PC-3 (cell line): Measurements from ENCODE around the gene PKN1. TPM values are rescaled to one million over a fixed set of nuclear protein-coding genes. Genes with fewer than 3 reads are reported as not detected.
"Not testable (repeated sequence)": the region's sequence is repeated elsewhere in the genome, so short reads cannot be mapped to it uniquely, and the experiment has no call there.

Experiments
- ATAC-seq: fragments of 200-7000 bp; cut with Tn5 transposase; 2 replicates; pipeline ENCODE4 v1.9.1; 2020; ENCODE audit warnings: mild to moderate bottlenecking, moderate library complexity
- BruUV-seq: library from RNA; stranded (reverse); fragments of 400-500 nt; replicated peaks from 2 replicates; lab custom pipeline; 2021; lab: Mats Ljungman, UMichigan
- CTCF ChIA-PET: fragments of 300-600 bp; sonication (Branson Sonifier 250); formaldehyde crosslinking; loops from one replicate; lab custom pipeline; 2022; ENCODE audit warnings: antibody characterized with exemption; lab: Charles Lee
- POLR2A ChIA-PET: fragments of 300-600 bp; sonication (Branson Sonifier 250); formaldehyde crosslinking; loops from one replicate; lab custom pipeline; 2022; ENCODE audit warnings: antibody characterized with exemption; ENCODE audit not compliant: unreplicated experiment; lab: Charles Lee
- DNase-seq: peaks from one replicate; pipeline ENCODE4 v3.0.0-alpha.2; 2015
- H2AFZ ChIP-seq: fragments of 300-600 bp; sonication (generic); 2 replicates; pipeline ENCODE4 v1.6.0; 2016; ENCODE audit warnings: antibody characterized with exemption, low read length
- H3F3A ChIP-seq: fragments of 300-600 bp; sonication (generic); one replicate; pipeline ENCODE4 v1.6.0; 2017; ENCODE audit warnings: antibody characterized with exemption, low read length, control low read depth, mild to moderate bottlenecking; ENCODE audit not compliant: unreplicated experiment
- H3K27ac ChIP-seq: fragments of 300-600 bp; sonication (generic); 2 replicates; pipeline ENCODE4 v1.5.1; 2016; ENCODE audit warnings: mild to moderate bottlenecking, low read length
- H3K27me3 ChIP-seq: fragments of 300-600 bp; sonication (generic); 2 replicates; pipeline ENCODE4 v1.6.1; 2016; ENCODE audit warnings: low read length, mixed read lengths
- H3K36me3 ChIP-seq: fragments of 300-600 bp; sonication (generic); 2 replicates; pipeline ENCODE4 v1.6.1; 2016; ENCODE audit warnings: low read depth, mixed run types, low read length, mixed read lengths
- H3K4me1 ChIP-seq: fragments of 300-600 bp; sonication (generic); 2 replicates; pipeline ENCODE4 v1.5.1; 2016; ENCODE audit warnings: low read length; ENCODE audit not compliant: insufficient read depth
- H3K4me2 ChIP-seq: fragments of 300-600 bp; sonication (generic); 2 replicates; pipeline ENCODE4 v1.6.0; 2016; ENCODE audit warnings: low read length
- H3K4me3 ChIP-seq: fragments of 300-600 bp; sonication (generic); 2 replicates; pipeline ENCODE4 v1.5.1; 2016; ENCODE audit warnings: mild to moderate bottlenecking, low read length, mixed read lengths
- H3K79me2 ChIP-seq: fragments of 300-600 bp; sonication (generic); 2 replicates; pipeline ENCODE4 v1.6.1; 2017; ENCODE audit warnings: low read length, mixed read lengths
- H3K9ac ChIP-seq: fragments of 300-600 bp; sonication (generic); 2 replicates; pipeline ENCODE4 v1.6.0; 2016; ENCODE audit warnings: mild to moderate bottlenecking, low read length
- H3K9me2 ChIP-seq: fragments of 300-600 bp; sonication (generic); replicated peaks from 2 replicates; pipeline ENCODE4 v1.6.1; 2016; ENCODE audit warnings: mixed run types, low read length, mixed read lengths
- H3K9me3 ChIP-seq: fragments of 300-600 bp; sonication (generic); 2 replicates; pipeline ENCODE4 v1.6.1; 2016; ENCODE audit warnings: low read length, mixed read lengths
- H4K20me1 ChIP-seq: fragments of 300-600 bp; sonication (generic); 2 replicates; pipeline ENCODE4 v1.6.1; 2016; ENCODE audit warnings: low read length, mixed read lengths
- EZH2 ChIP-seq: fragments of 300-600 bp; sonication (generic); IDR thresholded peaks from one replicate; pipeline ENCODE4 v1.6.1; 2017; ENCODE audit warnings: antibody characterized with exemption, mild to moderate bottlenecking, low read length; ENCODE audit not compliant: unreplicated experiment
- EZH2phosphoT487 ChIP-seq: fragments of 300-600 bp; sonication (generic); IDR thresholded peaks from 2 replicates; pipeline ENCODE4 v1.6.1; 2018; ENCODE audit warnings: mild to moderate bottlenecking, antibody characterized with exemption, low read length, borderline replicate concordance
- intact Hi-C: fragments of 100-400 bp; cut with micrococcal nuclease; formaldehyde crosslinking; loops from 2 replicates; pipeline ENCODE4 v1.9.0; 2023
- total RNA-seq: library from RNA; depleted of rRNA; stranded (reverse); fragments of >200 nt; gene quantifications from 2 replicates; pipeline ENCODE4 v1.2.3, GENCODE V29; 2014
- TF ChIP-seq, protein P1 (sequence below): fragments of 300-600 bp; sonication (generic); conservative IDR thresholded peaks from 2 replicates; pipeline ENCODE4 v1.5.1; 2017; ENCODE audit warnings: antibody characterized with exemption, low read depth, mild to moderate bottlenecking, low read length

PKN1 gene
- total RNA-seq, 1 experiment from 2014 or later: 186 TPM

DNA sequence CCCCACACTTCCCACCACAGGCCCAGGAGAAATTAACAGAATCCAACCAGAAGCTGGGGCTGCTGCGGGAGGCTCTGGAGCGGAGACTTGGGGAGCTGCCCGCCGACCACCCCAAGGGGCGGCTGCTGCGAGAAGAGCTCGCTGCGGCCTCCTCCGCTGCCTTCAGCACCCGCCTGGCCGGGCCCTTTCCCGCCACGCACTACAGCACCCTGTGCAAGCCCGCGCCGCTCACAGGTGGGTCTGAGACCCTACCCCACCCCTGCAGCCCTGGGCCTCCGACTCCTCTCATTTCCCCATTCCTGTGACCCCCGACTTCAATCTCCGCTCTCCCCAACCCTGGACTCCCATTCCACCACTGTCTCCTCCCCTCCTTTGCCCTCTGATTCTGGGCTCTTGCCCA lies 17.8 kb downstream of the PKN1 start:
- ChIA-PET CTCF (no interaction called here), POLR2A (no interaction called here)
- no peaks in the 10 kb centered on the region for H3K9me2 ChIP-seq
- TF ChIP-seq EZH2phosphoT487: no peak
- TF ChIP-seq, protein P1, sequence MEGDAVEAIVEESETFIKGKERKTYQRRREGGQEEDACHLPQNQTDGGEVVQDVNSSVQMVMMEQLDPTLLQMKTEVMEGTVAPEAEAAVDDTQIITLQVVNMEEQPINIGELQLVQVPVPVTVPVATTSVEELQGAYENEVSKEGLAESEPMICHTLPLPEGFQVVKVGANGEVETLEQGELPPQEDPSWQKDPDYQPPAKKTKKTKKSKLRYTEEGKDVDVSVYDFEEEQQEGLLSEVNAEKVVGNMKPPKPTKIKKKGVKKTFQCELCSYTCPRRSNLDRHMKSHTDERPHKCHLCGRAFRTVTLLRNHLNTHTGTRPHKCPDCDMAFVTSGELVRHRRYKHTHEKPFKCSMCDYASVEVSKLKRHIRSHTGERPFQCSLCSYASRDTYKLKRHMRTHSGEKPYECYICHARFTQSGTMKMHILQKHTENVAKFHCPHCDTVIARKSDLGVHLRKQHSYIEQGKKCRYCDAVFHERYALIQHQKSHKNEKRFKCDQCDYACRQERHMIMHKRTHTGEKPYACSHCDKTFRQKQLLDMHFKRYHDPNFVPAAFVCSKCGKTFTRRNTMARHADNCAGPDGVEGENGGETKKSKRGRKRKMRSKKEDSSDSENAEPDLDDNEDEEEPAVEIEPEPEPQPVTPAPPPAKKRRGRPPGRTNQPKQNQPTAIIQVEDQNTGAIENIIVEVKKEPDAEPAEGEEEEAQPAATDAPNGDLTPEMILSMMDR: no peak
- no peak for TF ChIP-seq EZH2
- intact Hi-C loops: no loop called here
- H3K4me3 ChIP-seq: no peak overlapping the region
- H3K9ac ChIP-seq: no peak overlapping the region
- H2AFZ ChIP-seq: no peak overlapping the region
- no peaks in the 10 kb centered on the region; the same call in 1 of the 2 replicates for H3K4me1 ChIP-seq
- no peak overlapping the region for H3K27ac ChIP-seq
- H3K79me2 ChIP-seq: no peaks in the 10 kb centered on the region
- no peaks in the 10 kb centered on the region for H4K20me1 ChIP-seq
- DNase-seq (no peak), ATAC-seq (no peak)
- no peaks in the 10 kb centered on the region for H3K27me3 ChIP-seq
- no TSS peak for BruUV-seq
- H3F3A ChIP-seq: no peaks in the 10 kb centered on the region
- H3K4me2 ChIP-seq: no peak overlapping the region
- peaks cover 53% of the 10 kb centered on the region for H3K36me3 ChIP-seq
- no peaks in the 10 kb centered on the region for H3K9me3 ChIP-seq

DNA sequence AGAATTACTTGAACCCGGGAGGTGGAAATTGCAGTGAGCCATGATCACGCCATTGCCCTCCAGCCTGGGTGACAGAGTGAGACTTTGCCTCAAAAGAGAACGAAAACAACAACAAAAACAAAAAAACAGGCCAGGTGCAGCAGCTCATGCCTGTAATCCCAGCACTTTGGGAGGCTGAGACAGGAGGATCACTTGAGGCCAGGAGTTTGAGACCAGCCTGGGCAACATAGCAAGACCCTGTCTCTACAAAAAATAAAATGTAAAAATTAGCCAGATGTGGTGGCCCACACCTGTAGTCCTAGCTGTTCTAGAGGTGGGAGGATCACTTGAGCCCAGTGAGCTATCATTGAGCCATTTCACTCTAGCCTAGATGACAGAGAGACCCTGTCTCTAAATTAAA lies 19.2 kb downstream of the PKN1 start:
- POLR2A ChIA-PET, H3K4me2 ChIP-seq, H3K9me2 ChIP-seq, BruUV-seq, CTCF ChIA-PET, H3K79me2 ChIP-seq, H3K4me3 ChIP-seq, H3K27ac ChIP-seq, H3K4me1 ChIP-seq, H3K9ac ChIP-seq, H4K20me1 ChIP-seq, H3F3A ChIP-seq, H3K27me3 ChIP-seq, H2AFZ ChIP-seq, H3K9me3 ChIP-seq, ATAC-seq, intact Hi-C loops, DNase-seq: not testable (repeated sequence)
- H3K36me3 ChIP-seq: peaks cover 45% of the 10 kb centered on the region

DNA sequence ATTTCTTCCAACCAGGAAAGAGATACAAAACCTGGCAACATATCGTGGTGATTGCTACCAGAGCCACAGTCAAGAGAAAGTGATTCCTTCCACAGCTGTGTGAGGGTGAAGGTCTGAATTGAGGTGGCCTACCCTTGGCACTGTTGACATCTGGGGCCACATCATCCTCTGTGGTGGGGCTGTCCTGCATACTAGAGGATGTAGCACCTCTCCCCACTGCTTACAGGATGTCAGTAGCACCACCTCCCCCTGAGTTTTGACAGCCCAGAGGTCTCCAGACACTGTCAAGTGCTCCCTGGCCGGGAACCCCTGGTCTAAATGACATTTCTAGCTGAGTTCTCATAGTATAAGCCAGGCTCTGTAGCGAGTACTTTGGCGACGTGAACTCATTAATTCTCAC lies 26.6 kb downstream of the PKN1 start:
- no peaks in the 10 kb centered on the region for H3K9me3 ChIP-seq
- H3K9me2 ChIP-seq: no peaks in the 10 kb centered on the region
- no peak overlapping the region for H3K27ac ChIP-seq
- H3K4me3 ChIP-seq: no peak overlapping the region
- CTCF ChIA-PET: no interaction called here
- no peak overlapping the region for H3K9ac ChIP-seq
- ATAC-seq: no peak
- no peak for DNase-seq
- no peaks in the 10 kb centered on the region for H3K4me1 ChIP-seq
- peaks cover 31% of the 10 kb centered on the region for H3K36me3 ChIP-seq
- H3K4me2 ChIP-seq: no peak overlapping the region
- TF ChIP-seq, protein P1: no peak
- no peak for TF ChIP-seq EZH2phosphoT487
- no peak for TF ChIP-seq EZH2
- BruUV-seq: no TSS peak
- H3K79me2 ChIP-seq: no peaks in the 10 kb centered on the region
- intact Hi-C loops: no loop called here
- H3K27me3 ChIP-seq: no peaks in the 10 kb centered on the region
- H4K20me1 ChIP-seq: no peaks in the 10 kb centered on the region
- no peaks in the 10 kb centered on the region for H3F3A ChIP-seq
- POLR2A ChIA-PET: no interaction called here
- no peak overlapping the region for H2AFZ ChIP-seq
